GM11168 (cell line): ENCODE results near the gene NUTM2E.
"Not testable (repeated sequence)": the region's sequence is repeated elsewhere in the genome, so short reads cannot be mapped to it uniquely, and the experiment has no call there.

Source experiments
- in situ Hi-C: fragments of 300-500 bp; cut with MboI; formaldehyde crosslinking; loops from one replicate; pipeline ENCODE4 v1.12.0; 2022; ENCODE audit warnings: low sequenced_read_pairs; ENCODE audit not compliant: unreplicated experiment

The NUTM2E gene, protein sequence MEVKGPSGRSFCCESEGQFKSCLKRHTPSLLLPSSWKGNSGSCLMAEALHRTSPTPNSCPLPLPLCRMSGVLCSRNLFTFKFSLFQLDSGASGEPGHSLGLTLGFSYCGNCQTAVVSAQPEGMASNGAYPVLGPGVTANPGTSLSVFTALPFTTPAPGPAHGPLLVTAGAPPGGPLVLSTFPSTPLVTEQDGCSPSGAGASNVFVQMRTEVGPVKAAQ (N-terminal part only)

DNA sequence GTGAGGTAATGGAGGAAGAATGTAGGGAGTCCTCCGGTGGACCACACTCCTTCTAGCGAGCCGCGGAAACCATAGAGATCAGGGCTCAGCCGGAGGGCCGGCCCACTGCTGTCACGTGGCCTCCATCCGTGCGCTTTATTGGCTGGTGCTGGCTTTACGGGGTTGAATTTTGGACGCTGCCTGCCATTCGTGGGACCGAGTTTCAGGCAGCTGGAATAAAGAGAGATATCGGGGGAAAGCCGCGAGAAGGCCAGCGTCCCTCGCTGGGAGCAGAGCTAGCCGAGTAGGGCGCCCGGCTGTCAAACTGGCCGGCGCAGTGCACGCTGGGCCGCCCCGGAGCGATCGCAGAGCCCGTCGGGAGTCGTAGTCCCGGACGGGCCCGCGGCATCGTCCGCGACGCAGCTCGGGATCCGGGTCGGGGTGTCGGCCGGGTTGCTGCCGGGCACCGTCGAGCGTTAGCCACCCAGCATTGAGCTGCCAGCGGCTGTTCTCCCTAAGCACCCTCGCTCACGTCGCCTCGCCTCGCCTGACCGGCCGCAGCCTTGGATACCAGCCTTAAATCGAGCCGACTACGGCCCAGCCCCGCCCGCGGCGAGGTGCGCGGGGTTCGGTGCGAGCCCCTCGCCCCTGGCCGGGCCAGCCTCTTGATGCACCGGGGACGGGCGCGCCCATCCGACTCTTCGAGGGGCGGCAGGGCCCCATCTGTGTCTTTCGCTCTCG is at the start of gene NUTM2E:
Gene NUTM2E, plus strand, starts transcription at position 244 of the 720 bp plus-strand sequence. CDS start 15,002 bp downstream, outside the sequence.
- in situ Hi-C loops = not testable (repeated sequence)

DNA sequence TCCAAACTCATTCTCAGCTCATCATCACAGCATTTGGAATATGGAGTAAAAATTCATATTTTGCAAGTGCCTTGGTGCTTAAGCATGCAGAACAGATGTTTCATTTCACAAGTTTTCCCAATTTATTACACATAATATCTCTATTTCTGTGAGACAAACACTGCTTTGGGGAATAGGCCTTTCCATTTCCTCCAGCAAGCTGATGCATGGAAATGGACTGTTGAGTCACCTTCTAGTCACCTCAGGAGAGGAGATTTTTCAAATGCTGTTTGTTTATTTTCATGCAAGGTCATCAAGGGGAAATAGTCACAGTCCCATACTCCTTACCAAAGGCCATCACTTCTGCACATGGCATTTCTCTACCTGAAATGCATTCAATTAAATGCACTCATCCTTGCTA is 48.5 kb upstream of the NUTM2E start:
- in situ Hi-C loops = not testable (repeated sequence)

DNA sequence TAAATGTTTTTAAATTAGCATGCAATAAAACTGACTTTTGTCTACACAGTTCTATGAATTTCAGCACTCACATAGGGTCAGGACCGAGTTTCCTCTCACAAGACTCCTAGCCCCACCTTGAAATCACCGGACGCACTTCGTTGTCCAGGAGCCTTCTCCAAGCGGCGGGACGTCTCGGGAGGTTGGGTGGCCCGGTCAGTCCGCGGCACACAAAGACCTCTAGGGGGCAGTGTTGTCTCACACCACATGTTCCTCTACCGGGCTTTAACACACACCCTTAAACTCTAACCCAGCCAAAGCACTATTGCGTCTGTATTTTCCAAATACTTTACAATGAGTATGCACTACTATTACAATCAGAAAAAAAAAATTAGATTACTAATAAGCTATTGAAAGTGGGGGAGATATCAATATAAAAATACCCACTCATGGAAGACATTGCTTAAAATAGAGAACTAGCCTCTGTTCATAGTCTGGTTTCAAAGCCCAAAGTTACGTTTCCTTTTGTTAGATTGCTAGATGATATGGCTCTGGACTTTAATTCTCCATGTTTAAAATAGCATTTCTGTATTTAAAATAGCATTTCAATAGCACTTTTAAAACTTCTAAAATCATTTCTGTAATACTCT is 47.1 kb upstream of the NUTM2E start:
- in situ Hi-C loops = not testable (repeated sequence)

- in situ Hi-C loops = not testable (repeated sequence)
Observed at GRCh38 chr10:79779992-79780391, 46.5 kb upstream of the NUTM2E start.

- in situ Hi-C loops = not testable (repeated sequence)
Observed at GRCh38 chr10:79781584-79781983, 45.0 kb upstream of the NUTM2E start.

GRCh38 chr10:79787455-79787952 is 39.0 kb upstream of the NUTM2E start:
- in situ Hi-C loops = not testable (repeated sequence)

DNA sequence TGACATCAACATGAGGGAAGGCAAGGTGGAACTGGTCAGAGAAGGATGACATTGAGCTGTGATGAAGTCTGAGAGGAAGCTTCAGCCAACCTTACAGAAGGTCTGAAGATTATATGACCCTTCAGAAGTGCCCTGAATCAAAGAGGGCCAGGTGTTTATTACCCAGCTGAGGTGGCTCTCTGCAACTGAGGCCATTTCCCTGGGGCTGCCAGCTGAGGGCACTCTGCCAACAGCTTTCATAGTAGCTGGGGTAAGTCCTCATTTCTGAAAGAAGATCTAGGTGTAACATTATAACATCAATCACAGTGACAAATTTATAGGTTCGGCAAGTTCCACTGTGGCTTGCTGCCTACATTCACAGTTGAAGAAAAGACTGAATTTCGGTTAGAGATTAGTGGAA is 37.2 kb upstream of the NUTM2E start:
- in situ Hi-C loops = not testable (repeated sequence)

- in situ Hi-C loops = not testable (repeated sequence)
Observed at GRCh38 chr10:79791906-79792517, 34.5 kb upstream of the NUTM2E start.

DNA sequence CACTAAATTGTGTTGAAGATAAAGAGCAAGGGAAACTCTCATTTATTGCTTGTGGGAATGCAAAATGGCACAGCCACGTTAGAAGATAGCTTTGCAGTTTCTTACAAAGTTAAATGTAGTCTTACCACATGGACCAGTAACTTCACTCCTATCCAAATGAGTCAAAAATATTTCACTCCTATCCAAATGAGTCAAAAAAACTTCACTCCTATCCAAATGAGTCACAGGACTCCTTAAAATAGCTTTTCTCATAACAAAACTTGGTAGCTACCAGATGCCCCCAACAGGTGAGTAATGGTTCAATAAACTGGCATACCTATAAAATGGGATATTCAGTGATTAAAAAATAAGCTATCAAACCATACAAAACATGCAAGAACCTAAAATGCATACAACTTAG is 27.2 kb upstream of the NUTM2E start:
- in situ Hi-C loops = not testable (repeated sequence)

DNA sequence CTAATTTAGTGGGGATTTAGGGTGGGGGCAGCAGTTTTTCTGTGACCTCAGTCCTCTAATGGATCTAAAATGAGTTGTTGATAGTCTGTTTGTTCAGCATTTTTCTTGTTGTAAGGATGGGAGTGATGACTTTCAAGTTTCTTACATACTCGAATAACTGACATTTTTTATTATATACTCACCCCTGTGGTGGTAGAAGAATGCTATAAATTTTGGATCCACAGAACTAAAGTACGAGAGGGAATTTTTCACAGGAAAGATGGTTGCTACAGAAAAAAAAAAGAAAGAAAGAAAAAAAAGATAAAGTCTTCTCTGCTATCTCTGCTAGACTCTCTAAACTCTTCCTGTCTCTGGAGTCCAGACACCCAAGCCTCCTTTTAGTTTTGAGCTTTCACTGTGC is 20.7 kb upstream of the NUTM2E start:
- in situ Hi-C loops = loop anchor here (25.0 kb wide), 1 partner anchor 131 kb away; the partner anchor contains the start of gene SFTPD

- in situ Hi-C loops = loop anchor here (25.0 kb wide), 1 partner anchor 125 kb away; the partner anchor contains the start of gene SFTPD
Observed at GRCh38 chr10:79811895-79812294, 14.6 kb upstream of the NUTM2E start.

DNA sequence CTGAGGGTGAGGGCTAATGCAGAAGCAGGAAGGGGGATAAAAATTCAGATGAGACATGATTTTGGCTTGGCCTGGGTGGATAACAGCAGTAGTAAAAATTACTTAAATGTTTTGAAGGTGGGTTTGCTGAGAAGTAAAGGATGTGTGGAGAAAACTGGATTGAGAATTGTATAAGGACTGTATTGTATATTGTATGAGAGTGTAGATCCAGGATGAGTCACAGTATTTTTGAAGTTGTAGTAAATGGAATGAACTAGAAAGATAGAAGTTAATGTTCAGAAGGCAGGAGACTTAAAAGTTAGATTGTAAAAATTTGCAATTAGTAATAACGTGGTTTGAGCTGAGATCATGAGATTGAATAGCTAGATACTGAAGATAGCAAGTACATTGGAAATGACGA is 10.2 kb upstream of the NUTM2E start:
- in situ Hi-C loops = loop anchor here (25.0 kb wide), 1 partner anchor 121 kb away; the partner anchor contains the start of gene SFTPD

DNA sequence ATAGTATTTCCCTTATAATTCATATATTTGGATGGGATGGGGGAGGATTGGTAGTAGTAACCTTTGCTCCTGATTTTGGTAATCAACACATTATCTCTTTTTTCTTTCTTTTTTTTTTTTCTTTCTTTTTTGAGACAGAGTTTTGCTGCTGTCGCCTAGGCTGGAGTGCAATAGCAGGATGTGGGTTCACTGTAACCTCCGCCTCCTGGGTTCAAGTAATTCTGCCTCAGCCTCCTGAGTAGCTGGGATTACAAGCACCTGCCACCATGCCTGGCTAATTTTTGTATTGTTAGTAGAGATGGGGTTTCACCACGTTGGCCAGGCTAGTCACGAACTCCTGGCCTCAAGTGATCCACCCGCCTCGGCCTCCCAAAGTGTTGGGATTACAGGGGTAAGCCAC is 3.2 kb upstream of the NUTM2E start:
- in situ Hi-C loops = loop anchor here (5.0 to 25.0 kb wide), 2 partner anchors 114 to 171 kb away; partner anchors contain the start of gene SFTPD

DNA sequence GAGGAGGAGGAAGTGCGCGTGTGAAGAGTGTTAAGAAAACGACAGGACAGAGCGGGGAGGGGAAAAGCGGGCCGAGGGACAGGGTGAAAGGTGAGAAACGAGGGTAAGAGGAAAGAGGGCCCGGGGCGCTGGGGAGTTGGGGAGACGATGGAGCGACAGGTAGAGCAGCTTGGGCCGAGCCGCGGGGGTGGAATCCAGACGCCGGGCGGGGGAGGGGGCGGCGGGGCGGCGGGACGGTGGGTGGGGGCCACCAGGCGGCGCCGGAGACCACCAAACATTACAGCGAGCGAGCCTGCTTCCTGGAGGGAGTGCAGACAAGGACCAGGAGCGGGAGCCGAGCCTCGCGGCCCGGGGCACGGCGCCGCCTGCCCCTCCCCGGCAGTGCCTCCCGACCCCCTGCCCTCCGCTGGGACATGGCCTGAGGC is 940 bp upstream of the NUTM2E start:
- in situ Hi-C loops = not testable (repeated sequence)

- in situ Hi-C loops = not testable (repeated sequence)
Observed at GRCh38 chr10:79826131-79826495, 426 bp upstream of the NUTM2E start.

DNA sequence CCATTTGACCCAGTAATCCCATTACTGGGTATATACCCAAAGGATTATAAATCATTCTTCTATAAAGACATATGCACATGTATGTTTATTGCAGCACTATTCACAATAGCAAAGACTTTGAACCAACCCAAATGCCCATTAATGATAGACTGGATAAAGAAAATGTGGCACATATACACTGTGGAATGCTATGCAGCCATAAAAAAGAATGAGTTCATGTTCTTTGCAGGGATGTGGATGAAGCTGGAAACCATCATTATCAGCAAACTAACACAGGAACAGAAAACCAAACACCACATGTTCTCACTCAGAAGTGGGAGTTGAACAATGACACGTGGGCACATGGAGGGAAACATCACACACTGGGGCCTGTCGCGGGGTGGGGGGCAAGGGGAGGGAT is 7.3 kb downstream of the NUTM2E start:
- in situ Hi-C loops = not testable (repeated sequence)

DNA sequence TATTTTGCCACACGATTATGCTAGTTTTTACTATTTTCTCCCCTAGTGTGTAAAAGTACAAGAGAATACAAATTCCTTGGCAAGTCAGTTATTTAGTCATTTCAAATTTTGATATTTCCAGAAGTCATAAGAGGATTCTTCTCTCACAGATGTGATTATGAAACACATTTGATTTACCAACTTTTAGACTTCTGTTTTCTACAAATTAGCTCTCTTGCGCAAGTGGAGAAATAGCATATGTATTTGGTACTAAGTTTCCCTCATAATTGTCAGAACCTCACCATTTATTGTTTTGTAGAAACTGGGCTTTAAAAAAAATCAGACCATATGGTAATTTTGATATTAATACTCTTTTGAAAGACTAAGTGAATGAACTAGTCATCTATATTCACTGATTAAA is 9.4 kb downstream of the NUTM2E start:
- in situ Hi-C loops = not testable (repeated sequence)

GRCh38 chr10:79836891-79837290 is 10.4 kb downstream of the NUTM2E start:
- in situ Hi-C loops = not testable (repeated sequence)

GRCh38 chr10:79838441-79838840 is 11.9 kb downstream of the NUTM2E start:
- in situ Hi-C loops = not testable (repeated sequence)

GRCh38 chr10:79853191-79853854 is 26.8 kb downstream of the NUTM2E start:
- in situ Hi-C loops = not testable (repeated sequence)
